OCI-M2 (cell line): ENCODE results near the gene PTN.

Experiments
- DNase-seq: peaks from one replicate; lab custom pipeline; 2025; ENCODE audit not compliant: unreplicated experiment; lab: John Stamatoyannopoulos, UW

The PTN gene

GRCh38 chr7:137343281-137343841 lies at the start of gene PTN:
Gene PTN (minus strand): TSS chr7:137343733. CDS start chr7:137254973, 88,760 bp downstream.
- DNase-seq = no peak

GRCh38 chr7:137390076-137390475 lies 46.5 kb upstream of the PTN start:
- no peak for DNase-seq

GRCh38 chr7:137388916-137389315 lies 45.4 kb upstream of the PTN start:
- no peak for DNase-seq

GRCh38 chr7:137386966-137387365 lies 43.4 kb upstream of the PTN start:
- DNase-seq = no peak

GRCh38 chr7:137381045-137381444 lies 37.5 kb upstream of the PTN start:
- DNase-seq = no peak

- DNase-seq = no peak
Measured at GRCh38 chr7:137373507-137373906, 30.0 kb upstream of the PTN start.

- no peak for DNase-seq
Measured at GRCh38 chr7:137371616-137372015, 28.1 kb upstream of the PTN start.

- DNase-seq = no peak
Measured at GRCh38 chr7:137366995-137367394, 23.5 kb upstream of the PTN start.

GRCh38 chr7:137363683-137364082 lies 20.1 kb upstream of the PTN start:
- no peak for DNase-seq

GRCh38 chr7:137360087-137360679 lies 16.6 kb upstream of the PTN start:
- no peak for DNase-seq

GRCh38 chr7:137354961-137355360 lies 11.4 kb upstream of the PTN start:
- no peak for DNase-seq

- no peak for DNase-seq
Measured at GRCh38 chr7:137354396-137354795, 10.9 kb upstream of the PTN start.

- DNase-seq = no peak
Measured at GRCh38 chr7:137351941-137352340, 8.4 kb upstream of the PTN start.

GRCh38 chr7:137345799-137346449 lies 2.4 kb upstream of the PTN start:
- no peak for DNase-seq

GRCh38 chr7:137342828-137343261 lies 688 bp downstream of the PTN start:
- DNase-seq = no peak

- no peak for DNase-seq
Measured at GRCh38 chr7:137342265-137342664, 1.3 kb downstream of the PTN start.

- DNase-seq = no peak
Measured at GRCh38 chr7:137337902-137338301, 5.6 kb downstream of the PTN start.

GRCh38 chr7:137335814-137336213 lies 7.7 kb downstream of the PTN start:
- no peak for DNase-seq

GRCh38 chr7:137331378-137331777 lies 12.2 kb downstream of the PTN start:
- DNase-seq = no peak

- DNase-seq = no peak
Measured at GRCh38 chr7:137329411-137329810, 14.1 kb downstream of the PTN start.

- DNase-seq = no peak
Measured at GRCh38 chr7:137328373-137329120, 15.0 kb downstream of the PTN start.

GRCh38 chr7:137325927-137326326 lies 17.6 kb downstream of the PTN start:
- no peak for DNase-seq
